Smooth muscle cell (in vitro differentiated cells): ENCODE results near the gene EYS. TPM values are rescaled to one million over a fixed set of nuclear protein-coding genes. Genes with fewer than 3 reads are reported as not detected.

Experiments
- DNase-seq: peaks from one replicate; lab custom pipeline; 2025; ENCODE audit not compliant: unreplicated experiment; lab: John Stamatoyannopoulos, UW
- H2AFZ ChIP-seq: fragments of 200-600 bp; sonication (generic); 2 replicates; pipeline ENCODE4 v1.6.0; 2016; ENCODE audit warnings: antibody characterized with exemption, low read depth, mild to moderate bottlenecking
- H3F3A ChIP-seq: fragments of 200-600 bp; sonication (generic); 2 replicates; pipeline ENCODE4 v1.6.0; 2017; ENCODE audit warnings: antibody characterized with exemption, low read depth
- H3K27ac ChIP-seq: fragments of 200-600 bp; sonication (generic); 2 replicates; pipeline ENCODE4 v1.5.1; 2016; ENCODE audit warnings: low read depth, mild to moderate bottlenecking
- H3K27me3 ChIP-seq: fragments of 200-600 bp; sonication (generic); 2 replicates; pipeline ENCODE4 v1.6.1; 2016; ENCODE audit warnings: low read depth, mild to moderate bottlenecking
- H3K36me3 ChIP-seq: fragments of 200-600 bp; sonication (generic); 2 replicates; pipeline ENCODE4 v1.5.1; 2016; ENCODE audit warnings: low read depth
- H3K4me1 ChIP-seq: fragments of 200-600 bp; sonication (generic); 2 replicates; pipeline ENCODE4 v1.5.1; 2016; ENCODE audit warnings: low read depth
- H3K4me2 ChIP-seq: fragments of 200-600 bp; sonication (generic); 2 replicates; pipeline ENCODE4 v1.6.0; 2016; ENCODE audit warnings: mild to moderate bottlenecking
- H3K4me3 ChIP-seq: fragments of 200-600 bp; sonication (generic); 2 replicates; pipeline ENCODE4 v1.5.1; 2016; ENCODE audit warnings: mild to moderate bottlenecking
- H3K79me2 ChIP-seq: fragments of 200-600 bp; sonication (generic); 2 replicates; pipeline ENCODE4 v1.6.0; 2016; ENCODE audit warnings: low read depth, mild to moderate bottlenecking
- H3K9ac ChIP-seq: fragments of 200-600 bp; sonication (generic); 2 replicates; pipeline ENCODE4 v1.6.0; 2016; ENCODE audit warnings: low read depth
- H3K9me3 ChIP-seq: fragments of 200-600 bp; sonication (generic); replicated peaks from 2 replicates; pipeline ENCODE4 v1.5.1; 2016; ENCODE audit warnings: low read depth
- H4K20me1 ChIP-seq: fragments of 200-600 bp; sonication (generic); 2 replicates; pipeline ENCODE4 v1.6.0; 2016; ENCODE audit warnings: low read depth
- CTCF ChIP-seq: fragments of 200-600 bp; sonication (generic); IDR thresholded peaks from 2 replicates; pipeline ENCODE4 v1.5.1; 2017; ENCODE audit warnings: borderline replicate concordance, mild to moderate bottlenecking, antibody characterized with exemption; ENCODE audit not compliant: insufficient read depth, poor library complexity, severe bottlenecking
- WGBS: methylation state at CpG from one replicate; pipeline ENCODE4 v1.1.7; 2016; ENCODE audit warnings: low lambda C conversion rate; 5-methylcytosine and 5-hydroxymethylcytosine counted together
- polyA plus RNA-seq: library from polyadenylated mRNA; unstranded; fragments of >200 nt; fragmentation: Nextera tagmentation; extraction: Ambion mirVana; gene quantifications from 2 replicates; pipeline ENCODE4 v1.2.1, GENCODE V29; 2016
- total RNA-seq: library from RNA; depleted of rRNA; stranded (reverse); fragments of >200 nt; gene quantifications from 2 replicates; pipeline ENCODE4 v1.2.3, GENCODE V29; 2014

Gene EYS
- total and polyA plus RNA-seq, 2 experiments from 2014 or later = 0.07 to 0.18 TPM

GRCh38 chr6:64123761-64124633 is 1583.0 kb downstream of the EYS start:
- Histone ChIP-seq H3K4me2 (peak overlapping the region; percentile 55), H3K79me2 (no peaks in the 10 kb centered on the region)
- 38% methylated on average over 5 of the region's 5 CpGs for WGBS

GRCh38 chr6:64122712-64123375 is 1584.2 kb downstream of the EYS start:
- no peak overlapping the region for H3K4me3 ChIP-seq
- H3K9ac ChIP-seq = no peak overlapping the region
- H2AFZ ChIP-seq = no peak overlapping the region
- H3K27me3 ChIP-seq = no peaks in the 10 kb centered on the region
- H4K20me1 ChIP-seq = no peaks in the 10 kb centered on the region
- H3K9me3 ChIP-seq = peaks cover 2% of the 10 kb centered on the region
- peaks cover 5% of the 10 kb centered on the region for H3K4me1 ChIP-seq
- peak overlapping the region; percentile 55 for H3K4me2 ChIP-seq
- 65% methylated on average over 4 of the region's 4 CpGs for WGBS
- no peak overlapping the region for H3K27ac ChIP-seq
- H3K79me2 ChIP-seq = no peaks in the 10 kb centered on the region
- H3F3A ChIP-seq = peaks cover 4% of the 10 kb centered on the region
- no peak for TF ChIP-seq CTCF
- no peak for DNase-seq
- no peaks in the 10 kb centered on the region for H3K36me3 ChIP-seq

More at GRCh38 chr6:64123761-64124633, 1583.0 kb downstream of the EYS start:
- Histone ChIP-seq H3K27me3 (no peaks in the 10 kb centered on the region), H3K36me3 (no peaks in the 10 kb centered on the region), H4K20me1 (no peaks in the 10 kb centered on the region), H3K27ac (peak overlapping the region; percentile 68), H3K9me3 (no peaks in the 10 kb centered on the region), H3F3A (peaks cover 4% of the 10 kb centered on the region), H2AFZ (peak overlapping the region; percentile 82), H3K9ac (no peak overlapping the region), H3K4me3 (no peak overlapping the region), H3K4me1 (peaks cover 5% of the 10 kb centered on the region)
- DNase-seq = no peak
- no peak for TF ChIP-seq CTCF

GRCh38 chr6:64121011-64121565 is 1585.9 kb downstream of the EYS start:
- Histone ChIP-seq H3K79me2 (no peaks in the 10 kb centered on the region), H3K9me3 (peaks cover 4% of the 10 kb centered on the region), H3K4me3 (no peak overlapping the region), H2AFZ (no peak overlapping the region), H3K27ac (no peak overlapping the region), H3K9ac (no peak overlapping the region), H3K36me3 (no peaks in the 10 kb centered on the region), H4K20me1 (no peaks in the 10 kb centered on the region), H3K4me2 (no peak overlapping the region), H3F3A (peaks cover 4% of the 10 kb centered on the region), H3K27me3 (no peaks in the 10 kb centered on the region), H3K4me1 (peaks cover 5% of the 10 kb centered on the region)
- TF ChIP-seq CTCF = no peak
- WGBS = 96% methylated on average over 3 of the region's 3 CpGs
- DNase-seq = no peak
